HCT116 (cell line): ENCODE measurements around the gene RXFP1.

Experiments
- CTCF ChIP-seq, 3 experiments: fragments of 200-600 bp in 1 of 3; sonication (generic) in 1 of 3; IDR thresholded peaks in 2 of 3; conservative IDR thresholded peaks in 1 of 3; 2 replicates each; pipeline ENCODE4 v1.5.1; 2012 to 2017; ENCODE audit warnings: low read depth in 2 of 3, low read length in 2 of 3, antibody characterized with exemption in 1 of 3, borderline replicate concordance in 1 of 3, control low read depth in 1 of 3, mild to moderate bottlenecking in 1 of 3, mixed read lengths in 1 of 3, mixed run types in 1 of 3, moderate library complexity in 1 of 3; ENCODE audit not compliant: insufficient read depth in 1 of 3
- EGR1 ChIP-seq: IDR thresholded peaks from 2 replicates; pipeline ENCODE4 v1.6.1; 2012; ENCODE audit warnings: low read depth
- EZH2 ChIP-seq: fragments of 200-600 bp; sonication (generic); IDR thresholded peaks from 2 replicates; pipeline ENCODE4 v1.6.1; 2017; ENCODE audit warnings: antibody characterized with exemption, mixed run types
- EZH2phosphoT487 ChIP-seq: fragments of 200-600 bp; IDR thresholded peaks from 2 replicates; pipeline ENCODE4 v1.6.1; 2018; ENCODE audit warnings: antibody characterized with exemption, borderline replicate concordance
- POLR2A ChIP-seq: IDR thresholded peaks from 2 replicates; pipeline ENCODE4 v1.7.0; 2011; ENCODE audit warnings: borderline replicate concordance; ENCODE audit not compliant: insufficient read depth, insufficient read length; ENCODE audit errors: extremely low read depth
- POLR2AphosphoS5 ChIP-seq: IDR thresholded peaks from 2 replicates; pipeline ENCODE4 v1.6.1; 2011; ENCODE audit warnings: mild to moderate bottlenecking, low read depth, low read length, moderate library complexity
- YY1 ChIP-seq: IDR thresholded peaks from 2 replicates; pipeline ENCODE4 v1.6.1; 2011; ENCODE audit warnings: low read length, low read depth, moderate library complexity, mild to moderate bottlenecking; ENCODE audit not compliant: insufficient replicate concordance; ENCODE audit errors: extremely low read depth
- ZNF274 ChIP-seq: fragments of 200-500 bp; sonication (Bioruptor generic); IDR thresholded peaks from 2 replicates; pipeline ENCODE4 v1.6.1; 2014; ENCODE audit warnings: mild to moderate bottlenecking, low read depth, low read length, inconsistent platforms
- TF ChIP-seq, protein P1 (sequence below): IDR thresholded peaks from 2 replicates; pipeline ENCODE4 v1.6.1; 2012

DNA sequence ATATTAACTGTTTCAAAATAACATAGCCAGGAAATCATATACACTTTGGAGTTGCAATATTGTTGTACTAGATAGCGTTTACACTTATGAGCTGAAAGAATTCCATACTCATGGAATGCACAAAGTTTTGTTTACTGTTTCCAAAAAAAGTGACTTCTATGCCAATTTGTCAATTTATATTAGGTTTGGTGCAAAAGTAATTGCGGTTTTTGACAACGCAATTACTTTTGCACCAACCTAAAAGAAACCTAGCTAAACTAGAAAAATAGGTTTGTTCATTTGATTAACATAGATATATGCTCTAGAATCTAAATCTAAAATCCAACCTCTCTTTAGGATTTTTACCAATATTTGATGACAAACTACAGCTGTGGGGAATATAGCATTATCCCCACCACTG lies 15.2 kb downstream of the RXFP1 start:
- TF ChIP-seq CTCF (IDR thresholded peaks at IDR 0.05 in 2 of 3, conservative IDR thresholded peaks at IDR 0.05 in 1 of 3; ENCODE audit: borderline replicate concordance in 1 of 3, insufficient read depth in 1 of 3, low read depth in 2 of 3, low read length in 2 of 3) (no peak), POLR2A (no peak), YY1 (no peak), POLR2AphosphoS5 (no peak), EZH2phosphoT487 (no peak), EZH2 (no peak), EGR1 (no peak), ZNF274 (no peak)
- TF ChIP-seq, protein P1, sequence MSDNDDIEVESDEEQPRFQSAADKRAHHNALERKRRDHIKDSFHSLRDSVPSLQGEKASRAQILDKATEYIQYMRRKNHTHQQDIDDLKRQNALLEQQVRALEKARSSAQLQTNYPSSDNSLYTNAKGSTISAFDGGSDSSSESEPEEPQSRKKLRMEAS: no peak
